ENCODE measurements around the gene LITAF. TPM values are rescaled to one million over a fixed set of nuclear protein-coding genes. Genes with fewer than 3 reads are reported as not detected.
"Not testable (repeated sequence)": the region's sequence is repeated elsewhere in the genome, so short reads cannot be mapped to it uniquely, and the experiment has no call there.

LITAF gene
- total and polyA plus RNA-seq, 2 experiments from 2014 or later, result 83.2 to 150 TPM

GRCh38 chr16:11609474-11610120, 22.9 kb upstream of the LITAF start:
- peaks cover 9% of the 10 kb centered on the region for H3K4me1 ChIP-seq (ENCODE audit: insufficient read depth)
- TF ChIP-seq EZH2phosphoT487 (IDR thresholded peaks at IDR 0.05; ENCODE audit: insufficient read depth, low read depth) (no peak), EZH2 (IDR thresholded peaks at IDR 0.05; ENCODE audit: insufficient read depth, poor library complexity, severe bottlenecking) (no peak)
- in situ Hi-C loops (cut with MboI), result no loop called here
- H3K27ac ChIP-seq, result no peak overlapping the region
- H3K9me3 ChIP-seq (ENCODE audit: low read depth), result no peaks in the 10 kb centered on the region
- no peak for DNase-seq
- no peak overlapping the region for H3K4me2 ChIP-seq (ENCODE audit: unreplicated experiment)
- H3K9ac ChIP-seq, result no peak overlapping the region
- H3K79me2 ChIP-seq (ENCODE audit: insufficient read depth), result no peaks in the 10 kb centered on the region
- H3F3A ChIP-seq (ENCODE audit: insufficient read depth), result no peaks in the 10 kb centered on the region
- H2AFZ ChIP-seq, result no peak overlapping the region
- H4K20me1 ChIP-seq (ENCODE audit: insufficient read depth), result no peaks in the 10 kb centered on the region
- no peaks in the 10 kb centered on the region for H3K9me2 ChIP-seq (ENCODE audit: insufficient read depth)
- no peaks in the 10 kb centered on the region for H3K27me3 ChIP-seq (replicated peaks; ENCODE audit: insufficient read depth)
- no peaks in the 10 kb centered on the region for H3K36me3 ChIP-seq (ENCODE audit: low read depth)
- no peak overlapping the region for H3K4me3 ChIP-seq
- WGBS, 2 experiments (ENCODE audit: low coverage in 1 of 2, low lambda C conversion rate in 2 of 2, missing lambda C conversion rate in 2 of 2), result 67 to 69% methylated on average over 14 of the region's 14 CpGs

GRCh38 chr16:11605891-11606290, 19.2 kb upstream of the LITAF start:
- H3K27ac ChIP-seq, result no peak overlapping the region
- TF ChIP-seq EZH2phosphoT487 (IDR thresholded peaks at IDR 0.05; ENCODE audit: insufficient read depth, low read depth), result no peak
- 95 to 98% methylated on average over 5 of the region's 5 CpGs for WGBS, 2 experiments (ENCODE audit: low coverage in 1 of 2, low lambda C conversion rate in 2 of 2, missing lambda C conversion rate in 2 of 2)
- no peak overlapping the region for H3K9ac ChIP-seq
- H4K20me1 ChIP-seq (ENCODE audit: insufficient read depth), result no peaks in the 10 kb centered on the region
- no peak overlapping the region for H3K4me2 ChIP-seq (ENCODE audit: unreplicated experiment)
- no peaks in the 10 kb centered on the region for H3K27me3 ChIP-seq (replicated peaks; ENCODE audit: insufficient read depth)
- DNase-seq, result no peak
- H3K36me3 ChIP-seq (ENCODE audit: low read depth), result no peaks in the 10 kb centered on the region
- H3K9me2 ChIP-seq (ENCODE audit: insufficient read depth), result no peaks in the 10 kb centered on the region
- no peak overlapping the region for H3K4me3 ChIP-seq
- H3K4me1 ChIP-seq (ENCODE audit: insufficient read depth), result peaks cover 9% of the 10 kb centered on the region; the same call in 1 of the 2 replicates
- H3F3A ChIP-seq (ENCODE audit: insufficient read depth), result no peaks in the 10 kb centered on the region
- no peaks in the 10 kb centered on the region for H3K79me2 ChIP-seq (ENCODE audit: insufficient read depth)
- H3K9me3 ChIP-seq (ENCODE audit: low read depth), result no peaks in the 10 kb centered on the region
- in situ Hi-C loops (cut with MboI), result no loop called here
- H2AFZ ChIP-seq, result no peak overlapping the region

- Histone ChIP-seq H3K36me3 (ENCODE audit: low read depth) (no peaks in the 10 kb centered on the region), H3K27me3 (replicated peaks; ENCODE audit: insufficient read depth) (no peaks in the 10 kb centered on the region), H3K27ac (no peak overlapping the region), H4K20me1 (ENCODE audit: insufficient read depth) (no peaks in the 10 kb centered on the region), H3K4me3 (no peak overlapping the region), H2AFZ (no peak overlapping the region), H3K79me2 (ENCODE audit: insufficient read depth) (no peaks in the 10 kb centered on the region), H3K9me3 (ENCODE audit: low read depth) (no peaks in the 10 kb centered on the region), H3F3A (ENCODE audit: insufficient read depth) (no peaks in the 10 kb centered on the region), H3K4me1 (ENCODE audit: insufficient read depth) (peaks cover 9% of the 10 kb centered on the region; the same call in 1 of the 2 replicates), H3K9me2 (ENCODE audit: insufficient read depth) (no peaks in the 10 kb centered on the region), H3K9ac (no peak overlapping the region), H3K4me2 (ENCODE audit: unreplicated experiment) (no peak overlapping the region)
- WGBS, 2 experiments (ENCODE audit: low coverage in 1 of 2, low lambda C conversion rate in 2 of 2, missing lambda C conversion rate in 2 of 2), result 92 to 95% methylated on average over 8 of the region's 8 CpGs
- DNase-seq, result no peak
- TF ChIP-seq EZH2 (IDR thresholded peaks at IDR 0.05; ENCODE audit: insufficient read depth, poor library complexity, severe bottlenecking) (no peak), EZH2phosphoT487 (IDR thresholded peaks at IDR 0.05; ENCODE audit: insufficient read depth, low read depth) (no peak)
- in situ Hi-C loops (cut with MboI), result no loop called here
These were observed 18.8 kb upstream of the LITAF start for GRCh38 chr16:11605564-11605886.

GRCh38 chr16:11604783-11605563, 18.3 kb upstream of the LITAF start:
- H3K27me3 ChIP-seq (replicated peaks; ENCODE audit: insufficient read depth), result no peaks in the 10 kb centered on the region
- WGBS, 2 experiments (ENCODE audit: low coverage in 1 of 2, low lambda C conversion rate in 2 of 2, missing lambda C conversion rate in 2 of 2), result 46 to 50% methylated on average over 20 to 21 of the region's 21 CpGs
- DNase-seq, result peak; percentile 76
- no peaks in the 10 kb centered on the region for H4K20me1 ChIP-seq (ENCODE audit: insufficient read depth)
- in situ Hi-C loops (cut with MboI), result no loop called here
- no peak overlapping the region for H3K4me3 ChIP-seq
- no peaks in the 10 kb centered on the region for H3F3A ChIP-seq (ENCODE audit: insufficient read depth)
- H3K9me3 ChIP-seq (ENCODE audit: low read depth), result no peaks in the 10 kb centered on the region
- no peak overlapping the region; the same call in 1 of the 2 replicates for H3K27ac ChIP-seq
- no peak overlapping the region for H3K4me2 ChIP-seq (ENCODE audit: unreplicated experiment)
- TF ChIP-seq EZH2 (IDR thresholded peaks at IDR 0.05; ENCODE audit: insufficient read depth, poor library complexity, severe bottlenecking), result no peak
- H3K9me2 ChIP-seq (ENCODE audit: insufficient read depth), result no peaks in the 10 kb centered on the region
- H2AFZ ChIP-seq, result peak overlapping the region; percentile 77
- peak overlapping the region; percentile 22 for H3K9ac ChIP-seq
- H3K4me1 ChIP-seq (ENCODE audit: insufficient read depth), result peaks cover 9% of the 10 kb centered on the region; the same call in 1 of the 2 replicates
- no peaks in the 10 kb centered on the region for H3K36me3 ChIP-seq (ENCODE audit: low read depth)
- no peaks in the 10 kb centered on the region for H3K79me2 ChIP-seq (ENCODE audit: insufficient read depth)

GRCh38 chr16:11604296-11604695, 17.6 kb upstream of the LITAF start:
- H2AFZ ChIP-seq; H4K20me1 ChIP-seq (ENCODE audit: insufficient read depth); H3K4me1 ChIP-seq (ENCODE audit: insufficient read depth); H3K79me2 ChIP-seq (ENCODE audit: insufficient read depth); H3K4me3 ChIP-seq; H3F3A ChIP-seq (ENCODE audit: insufficient read depth); H3K4me2 ChIP-seq (ENCODE audit: unreplicated experiment); H3K36me3 ChIP-seq (ENCODE audit: low read depth); H3K27ac ChIP-seq; H3K9me2 ChIP-seq (ENCODE audit: insufficient read depth); in situ Hi-C loops (cut with MboI); H3K9me3 ChIP-seq (ENCODE audit: low read depth); H3K27me3 ChIP-seq (replicated peaks; ENCODE audit: insufficient read depth); DNase-seq: not testable (repeated sequence)
- WGBS, 2 experiments (ENCODE audit: low coverage in 1 of 2, low lambda C conversion rate in 2 of 2, missing lambda C conversion rate in 2 of 2), result 95 to 96% methylated on average over 4 of the region's 4 CpGs
- peak overlapping the region; percentile 22; the same call in 1 of the 2 replicates for H3K9ac ChIP-seq
